Stromal cell of bone marrow (primary cell): Measurements from ENCODE around the gene URM1.
"Not testable (repeated sequence)": the region's sequence is repeated elsewhere in the genome, so short reads cannot be mapped to it uniquely, and the experiment has no call there.

Experiments
- DNase-seq: peaks from one replicate; pipeline ENCODE4 v3.0.0-alpha.2; 2012; ENCODE audit warnings: low read depth

URM1 gene

DNA sequence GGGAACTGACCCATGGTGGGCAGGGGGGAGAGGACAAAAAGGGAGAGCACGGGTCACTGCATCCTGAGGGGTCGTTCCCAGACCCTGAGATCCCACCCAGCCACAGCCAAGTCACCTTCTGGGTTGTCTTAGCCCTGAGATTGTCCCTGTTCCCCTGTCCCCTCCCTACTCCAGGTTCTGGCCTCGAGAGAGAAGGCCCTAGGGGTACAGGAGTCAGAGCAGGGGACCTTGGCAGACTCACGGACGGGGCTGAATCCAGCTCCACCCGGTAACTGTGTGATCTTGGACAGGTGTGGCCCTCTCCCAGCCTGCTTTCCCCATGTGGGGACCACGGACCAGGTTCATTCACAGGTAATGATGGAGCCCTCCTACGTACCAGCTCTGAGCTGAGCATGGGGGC, 38.3 kb downstream of the URM1 start:
- no peak for DNase-seq

DNA sequence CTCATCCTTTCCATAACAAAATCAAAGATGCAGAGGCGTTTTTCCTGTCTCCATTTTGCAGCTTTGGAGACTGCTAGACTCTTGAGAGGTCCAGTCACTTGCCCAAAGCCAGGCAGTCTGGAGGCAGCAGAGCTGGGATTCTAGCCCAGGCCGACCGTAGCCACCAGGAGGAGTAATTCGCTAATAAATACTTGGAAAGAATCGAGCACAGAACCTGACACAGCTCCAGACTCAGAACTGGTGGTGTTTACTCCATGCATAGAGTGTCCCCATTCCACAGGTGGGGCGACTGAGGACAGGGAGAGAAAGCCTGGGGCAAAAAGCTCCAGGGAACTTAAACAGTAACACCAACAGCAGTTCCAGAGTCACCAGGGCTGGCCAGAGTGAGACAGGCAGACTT, 38.8 kb downstream of the URM1 start:
- DNase-seq, result no peak

DNA sequence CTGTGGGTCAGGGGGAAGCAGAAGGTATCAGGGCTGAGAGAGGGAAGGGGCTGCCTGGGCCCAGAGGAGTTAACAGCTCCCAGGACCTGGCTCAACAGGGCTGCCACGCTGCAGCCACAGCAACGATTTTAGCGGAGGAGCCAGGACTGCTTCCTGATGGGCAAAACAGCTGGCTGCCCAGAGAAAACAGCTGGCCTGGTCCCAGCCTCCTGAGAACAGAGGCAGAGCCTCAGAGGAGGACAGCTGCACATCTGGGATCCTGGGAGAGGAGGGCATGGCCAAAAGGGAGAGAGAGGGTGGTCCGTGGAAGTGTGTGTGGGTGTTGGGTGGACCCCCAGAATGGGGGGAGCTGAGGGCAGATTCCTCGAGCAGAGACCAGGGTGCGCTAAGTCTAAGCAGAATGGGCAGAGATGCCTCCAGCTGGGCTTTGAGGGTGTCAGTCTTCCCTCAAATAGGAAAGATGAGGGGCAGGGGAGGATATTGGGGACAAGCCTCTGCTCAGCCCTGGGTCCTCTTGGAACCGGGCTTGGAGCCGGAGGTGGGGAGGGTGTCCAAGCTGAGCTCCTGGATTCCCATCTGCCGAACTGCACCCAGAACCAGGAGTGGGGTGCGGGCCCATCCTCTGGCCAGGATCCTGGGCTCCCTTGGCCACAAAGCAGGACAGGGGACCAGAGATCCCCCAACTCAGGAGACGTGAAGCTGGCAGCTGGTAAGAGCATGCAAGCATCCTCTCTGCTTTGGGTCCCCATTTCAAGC, 40.4 kb downstream of the URM1 start:
- no peak for DNase-seq

DNA sequence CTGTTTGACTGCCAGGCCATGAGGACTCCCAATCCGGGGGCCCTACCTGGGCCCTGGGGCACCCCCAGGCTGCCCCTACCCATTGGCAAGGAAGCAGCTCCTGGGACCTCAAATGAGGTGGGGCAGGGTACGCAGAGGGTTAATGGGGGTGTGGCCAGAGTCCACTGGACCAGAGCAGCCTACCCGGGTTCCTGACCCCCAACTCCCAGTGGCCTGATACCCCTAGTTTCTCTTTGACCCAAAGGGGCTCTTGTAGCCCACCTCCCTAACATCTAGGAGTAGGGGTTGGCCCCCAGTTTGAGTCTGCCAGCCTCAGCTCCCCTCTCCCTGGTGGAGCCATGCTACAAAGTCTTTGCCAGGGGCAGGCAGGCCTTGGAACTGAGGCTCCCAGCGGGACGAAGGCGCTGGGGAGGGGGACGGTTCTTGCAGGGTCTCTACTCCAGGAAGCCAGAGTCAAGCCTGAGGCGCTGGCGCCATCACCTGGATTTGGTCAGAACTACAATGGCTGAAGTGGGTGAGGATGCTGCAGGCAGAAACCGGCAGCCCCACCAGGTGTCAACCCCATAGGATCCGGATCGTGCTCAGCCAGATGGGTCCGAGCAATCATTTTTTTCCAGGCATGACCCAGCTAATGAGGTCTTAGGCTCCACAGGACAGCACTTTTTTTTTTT, 41.1 kb downstream of the URM1 start:
- no peak for DNase-seq

- DNase-seq, result not testable (repeated sequence)
These were observed 42.6 kb downstream of the URM1 start for GRCh38 chr9:128413728-128414127.

DNA sequence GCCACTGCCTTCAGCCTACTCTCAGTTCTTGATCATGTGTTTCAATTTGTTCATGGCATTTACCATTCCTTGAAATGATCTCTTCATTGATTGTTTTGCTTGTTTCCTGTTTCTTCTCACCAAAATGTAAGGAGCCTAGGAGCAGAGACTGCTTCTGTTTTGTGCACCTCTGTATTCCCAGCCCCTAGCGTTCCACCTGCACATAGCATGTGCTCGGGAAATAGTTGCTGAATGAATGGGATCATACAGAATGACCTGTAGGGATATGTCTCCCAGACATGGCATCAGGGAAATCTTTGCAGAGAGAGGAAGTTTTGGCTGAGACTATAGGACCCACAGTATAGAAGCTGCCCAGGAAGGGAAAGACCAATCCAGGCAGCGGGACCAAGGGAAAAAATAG, 43.3 kb downstream of the URM1 start:
- no peak for DNase-seq

DNA sequence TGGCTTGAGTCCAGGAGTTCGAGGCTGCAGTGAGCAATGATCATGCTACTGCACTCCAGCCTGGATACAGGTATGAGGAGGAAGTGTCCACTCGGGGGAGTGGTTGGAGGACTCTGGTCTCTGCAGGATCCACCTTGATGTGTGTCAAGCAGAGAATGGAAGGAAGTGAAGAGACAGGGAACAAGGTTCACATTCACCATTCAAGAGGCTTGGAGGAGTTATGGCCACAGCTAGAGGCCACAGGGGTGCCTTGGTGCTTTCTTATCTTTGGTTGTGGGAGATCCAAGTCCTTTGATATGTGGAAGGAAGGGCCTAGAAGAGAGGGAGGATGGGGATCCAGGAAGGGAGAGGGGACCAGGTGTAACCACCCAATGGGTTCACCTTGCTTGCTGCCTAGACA, 44.1 kb downstream of the URM1 start:
- DNase-seq, result no peak

- no peak for DNase-seq
These were observed 44.8 kb downstream of the URM1 start for GRCh38 chr9:128416014-128416413.

GRCh38 chr9:128416432-128417019, 45.4 kb downstream of the URM1 start:
- no peak for DNase-seq

DNA sequence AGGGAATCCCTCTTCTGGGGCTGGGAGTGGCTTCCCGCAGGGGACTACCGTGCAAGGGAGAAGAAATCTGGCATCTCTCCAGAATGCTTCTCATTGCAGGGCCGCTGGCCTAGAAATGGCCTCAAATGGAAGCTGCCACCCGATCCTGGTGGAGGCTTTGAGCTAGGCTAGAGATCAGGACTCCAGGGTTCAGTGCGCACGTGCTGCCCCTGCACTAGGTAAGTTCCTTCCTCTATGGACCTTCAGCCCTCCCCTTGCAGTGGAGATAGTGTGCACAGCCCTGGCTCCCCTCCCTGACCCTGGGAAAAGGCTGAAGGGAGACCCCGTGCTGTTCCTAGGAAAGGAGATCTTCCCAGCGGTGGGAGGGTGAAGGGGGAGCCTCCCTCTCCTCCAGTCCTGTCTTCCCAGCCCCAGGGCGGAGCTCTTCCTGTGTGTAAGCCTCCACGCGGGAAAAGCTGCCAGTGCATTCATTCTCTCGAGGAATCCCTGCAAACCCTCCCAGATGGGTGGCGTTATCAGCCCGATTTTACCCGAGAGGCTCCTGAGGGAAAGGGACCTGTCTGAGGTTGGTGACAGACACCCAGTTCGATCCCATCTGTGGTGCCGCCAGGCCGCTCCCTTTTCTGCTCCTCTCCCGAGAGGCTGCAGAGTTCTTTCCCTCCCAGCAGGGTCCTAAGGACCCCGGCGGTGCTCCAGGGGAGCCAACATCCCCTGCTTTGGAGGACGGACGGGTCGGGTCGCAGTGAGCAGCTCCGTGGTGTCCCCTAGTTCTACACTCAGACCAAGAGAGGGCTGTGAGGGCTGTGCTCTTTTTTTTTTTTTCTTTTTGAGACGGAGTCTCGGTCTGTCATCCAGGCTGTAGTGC, 48.1 kb downstream of the URM1 start:
- DNase-seq, result no peak

- no peak for DNase-seq
These were observed 49.0 kb downstream of the URM1 start for GRCh38 chr9:128420060-128420650.

DNA sequence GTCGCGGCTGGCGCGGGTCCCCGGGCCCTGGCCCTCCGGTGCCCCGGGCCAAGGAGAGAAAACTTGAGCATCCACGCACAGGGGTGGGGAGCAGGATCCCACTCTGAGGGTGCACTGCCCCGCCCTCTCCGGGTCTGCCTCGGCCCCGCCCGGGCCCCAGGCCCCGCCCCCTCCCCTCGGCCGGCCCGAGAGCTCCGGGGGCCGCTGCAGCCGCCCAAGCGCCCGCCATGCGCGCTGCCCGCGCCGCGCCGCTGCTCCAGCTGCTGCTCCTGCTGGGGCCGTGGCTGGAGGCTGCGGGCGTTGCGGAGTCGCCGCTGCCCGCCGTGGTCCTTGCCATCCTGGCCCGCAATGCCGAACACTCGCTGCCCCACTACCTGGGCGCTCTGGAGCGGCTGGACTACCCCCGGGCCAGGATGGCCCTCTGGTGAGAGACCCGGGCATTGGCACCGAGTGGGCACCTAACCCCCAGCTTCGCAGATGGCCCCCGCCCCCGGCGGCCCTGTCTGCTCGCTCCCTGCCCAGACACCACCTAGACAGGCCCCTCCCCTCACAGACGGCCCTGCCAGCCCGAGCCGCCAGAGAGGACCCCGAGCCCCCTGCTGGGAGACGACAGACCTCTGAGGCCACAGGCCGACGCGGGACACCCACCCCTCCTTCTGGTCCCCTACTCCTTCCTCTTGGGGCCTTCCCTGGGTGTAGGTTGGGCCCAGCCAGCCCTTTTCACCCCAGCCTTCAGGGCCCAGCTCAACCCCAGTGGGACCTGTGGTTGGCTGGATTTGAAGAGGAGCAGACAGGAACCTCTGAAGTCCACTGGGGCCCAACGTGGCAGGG, 49.7 kb downstream of the URM1 start, which contains the start of gene CERCAM:
Gene CERCAM (plus strand): TSS at position 207 of the 831 bp plus-strand sequence. CDS start 21 bp downstream, at position 228.
- no peak for DNase-seq

GRCh38 chr9:128421482-128421996, 50.4 kb downstream of the URM1 start:
- no peak for DNase-seq

- DNase-seq, result not testable (repeated sequence)
These were observed 51.0 kb downstream of the URM1 start for GRCh38 chr9:128422022-128422782.

- no peak for DNase-seq
These were observed 51.6 kb downstream of the URM1 start for GRCh38 chr9:128422783-128423150.

- not testable (repeated sequence) for DNase-seq
These were observed 52.2 kb downstream of the URM1 start for GRCh38 chr9:128423356-128423755.

GRCh38 chr9:128424268-128424780, 53.1 kb downstream of the URM1 start:
- DNase-seq, result no peak

- no peak for DNase-seq
These were observed 57.7 kb downstream of the URM1 start for GRCh38 chr9:128428644-128429512.
